Panc1 (cell line): ENCODE measurements around the gene C1QC. TPM values are rescaled to one million over a fixed set of nuclear protein-coding genes. Genes with fewer than 3 reads are reported as not detected.

Experiments used
- ATAC-seq: fragments of 200-7000 bp; cut with Tn5 transposase; 2 replicates; pipeline ENCODE4 v1.9.1; 2020; ENCODE audit warnings: mild to moderate bottlenecking, moderate library complexity
- BruUV-seq: library from RNA; stranded (reverse); fragments of 400-500 nt; replicated peaks from 2 replicates; lab custom pipeline; 2021; lab: Mats Ljungman, UMichigan
- CTCF ChIA-PET: fragments of 300-600 bp; sonication (Branson Sonifier 250); formaldehyde crosslinking; loops from one replicate; lab custom pipeline; 2022; ENCODE audit warnings: antibody characterized with exemption; lab: Charles Lee
- POLR2A ChIA-PET: fragments of 300-600 bp; sonication (Branson Sonifier 250); formaldehyde crosslinking; loops from one replicate; lab custom pipeline; 2022; ENCODE audit warnings: antibody characterized with exemption; lab: Charles Lee
- DNase-seq: peaks from one replicate; pipeline ENCODE4 v3.0.0-alpha.2; 2010; ENCODE audit warnings: low read depth, low spot score
- H3K27ac ChIP-seq: 2 replicates; pipeline ENCODE4 v1.5.1; 2011; ENCODE audit warnings: mild to moderate bottlenecking, low read length, inconsistent platforms
- H3K27me3 ChIP-seq: fragments of 200-500 bp; sonication (Bioruptor generic); 2 replicates; pipeline ENCODE4 v1.6.0; 2014; ENCODE audit warnings: low read length, inconsistent platforms; ENCODE audit not compliant: control insufficient read depth, insufficient read depth
- H3K36me3 ChIP-seq: fragments of 200-500 bp; sonication (Bioruptor generic); 2 replicates; pipeline ENCODE4 v1.5.1; 2014; ENCODE audit warnings: inconsistent platforms, mild to moderate bottlenecking, low read length, moderate library complexity; ENCODE audit not compliant: control insufficient read depth, insufficient read depth
- H3K4me1 ChIP-seq: 2 replicates; pipeline ENCODE4 v1.5.1; 2011; ENCODE audit warnings: inconsistent platforms, mild to moderate bottlenecking, low read length, moderate library complexity; ENCODE audit not compliant: control insufficient read depth, insufficient read depth
- H3K4me3 ChIP-seq, 2 experiments: 2 replicates each; pipeline ENCODE4 v1.5.1; 2011 to 2012; ENCODE audit warnings: low read depth in 2 of 2, low read length in 2 of 2, mild to moderate bottlenecking in 2 of 2, inconsistent platforms in 1 of 2, moderate library complexity in 1 of 2
- H3K9me3 ChIP-seq: fragments of 200-500 bp; sonication (Bioruptor generic); 2 replicates; pipeline ENCODE4 v1.5.1; 2014; ENCODE audit warnings: low read depth, mild to moderate bottlenecking, inconsistent platforms, low read length, moderate library complexity; ENCODE audit not compliant: control insufficient read depth, insufficient read depth
- CTCF ChIP-seq: fragments of 450-650 bp; IDR thresholded peaks from 2 replicates; pipeline ENCODE4 v1.5.1; 2017; ENCODE audit warnings: mild to moderate bottlenecking
- POLR2AphosphoS5 ChIP-seq: IDR thresholded peaks from 2 replicates; pipeline ENCODE4 v1.6.1; 2012; ENCODE audit warnings: mild to moderate bottlenecking, low read depth, low read length, moderate library complexity
- REST ChIP-seq, 2 experiments: IDR thresholded peaks; 2 replicates each; pipeline ENCODE4 v1.6.1; 2011 to 2012; ENCODE audit warnings: low read depth in 2 of 2, control low read depth in 1 of 2, low read length in 1 of 2, mild to moderate bottlenecking in 1 of 2, moderate library complexity in 1 of 2; ENCODE audit not compliant: insufficient read depth in 1 of 2
- SIN3A ChIP-seq: IDR thresholded peaks from 2 replicates; pipeline ENCODE4 v1.6.1; 2012; ENCODE audit warnings: low read depth, mild to moderate bottlenecking, low read length, moderate library complexity, borderline replicate concordance; ENCODE audit not compliant: insufficient read depth
- TCF7L2 ChIP-seq: IDR thresholded peaks from 2 replicates; pipeline ENCODE4 v1.6.1; 2011; ENCODE audit warnings: mild to moderate bottlenecking, low read depth, low read length, inconsistent platforms
- in situ Hi-C: cut with HindIII; loops from 2 replicates; pipeline ENCODE4 v1.10.0; 2016; ENCODE audit warnings: low sequenced_read_pairs, low pct_unique_long_range_greater_than_20kb
- intact Hi-C: fragments of 100-400 bp; cut with micrococcal nuclease; formaldehyde crosslinking; loops from one replicate; pipeline ENCODE4 v1.10.0; 2022; ENCODE audit not compliant: unreplicated experiment
- total RNA-seq: library from RNA; stranded (reverse); gene quantifications from one replicate; pipeline ENCODE4 v1.2.1, GENCODE V29; 2021; ENCODE audit not compliant: unreplicated experiment

Gene C1QC
- total RNA-seq, 1 experiment from 2014 or later = 0.64 TPM

- H3K27me3 ChIP-seq = peaks cover 8% of the 10 kb centered on the region
- H3K4me3 ChIP-seq = no peak within 1 kb of the TSS
- intact Hi-C loops (no loop called here), in situ Hi-C loops (no loop called here)
- DNase-seq (no peak), ATAC-seq (no peak)
- H3K4me1 ChIP-seq = no peaks in the 10 kb centered on the region
- ChIA-PET CTCF (no interaction called here), POLR2A (no interaction called here)
- no peaks in the 10 kb centered on the region for H3K36me3 ChIP-seq
- no peaks in the 10 kb centered on the region for H3K9me3 ChIP-seq
- no TSS peak for BruUV-seq
- H3K27ac ChIP-seq = no peak within 1 kb of the TSS
- TF ChIP-seq POLR2AphosphoS5 = no peak
- TF ChIP-seq TCF7L2 = no peak
- no peak for TF ChIP-seq REST (IDR thresholded peaks at IDR 0.05; ENCODE audit: insufficient read depth in 1 of 2, low read depth in 2 of 2, low read length in 1 of 2)
- no peak for TF ChIP-seq SIN3A
- TF ChIP-seq CTCF = no peak
Observed at GRCh38 chr1:22636353-22636752, 7.1 kb upstream of the C1QC start, which contains the start of gene C1QA. Gene C1QA, plus strand, starts transcription at chr1:22636628. Its CDS starts 989 bp downstream, at chr1:22637617.

GRCh38 chr1:22636927-22637326 lies 6.5 kb upstream of the C1QC start:
- H3K4me3 ChIP-seq = no peak overlapping the region
- BruUV-seq = no TSS peak
- ChIA-PET CTCF (no interaction called here), POLR2A (no interaction called here)
- H3K4me1 ChIP-seq = no peaks in the 10 kb centered on the region
- no peaks in the 10 kb centered on the region for H3K36me3 ChIP-seq
- intact Hi-C loops (no loop called here), in situ Hi-C loops (no loop called here)
- ATAC-seq (no peak), DNase-seq (no peak)
- no peak overlapping the region for H3K27ac ChIP-seq
- TF ChIP-seq REST (IDR thresholded peaks at IDR 0.05; ENCODE audit: insufficient read depth in 1 of 2, low read depth in 2 of 2, low read length in 1 of 2) (no peak), CTCF (no peak), SIN3A (no peak), TCF7L2 (no peak), POLR2AphosphoS5 (no peak)
- peaks cover 3% of the 10 kb centered on the region for H3K27me3 ChIP-seq
- H3K9me3 ChIP-seq = no peaks in the 10 kb centered on the region
